ENCODE data around the gene ABTB2.

Gene ABTB2

GRCh38 chr11:34314936-34315335 lies 42.9 kb downstream of the ABTB2 start:
- no peak for DNase-seq (ENCODE audit: low read depth)

GRCh38 chr11:34314176-34314575 lies 43.6 kb downstream of the ABTB2 start:
- no peak for DNase-seq (ENCODE audit: low read depth)

GRCh38 chr11:34313099-34313517 lies 44.7 kb downstream of the ABTB2 start:
- no peak for DNase-seq (ENCODE audit: low read depth)

- no peak for DNase-seq (ENCODE audit: low read depth)
Observed at GRCh38 chr11:34311126-34311525, 46.7 kb downstream of the ABTB2 start.

GRCh38 chr11:34309965-34310364 lies 47.8 kb downstream of the ABTB2 start:
- DNase-seq (ENCODE audit: low read depth), result no peak

GRCh38 chr11:34308913-34309585 lies 48.8 kb downstream of the ABTB2 start:
- peak; percentile 86 for DNase-seq (ENCODE audit: low read depth)

- DNase-seq (ENCODE audit: low read depth), result no peak
Observed at GRCh38 chr11:34308049-34308912, 49.5 kb downstream of the ABTB2 start.

GRCh38 chr11:34305780-34306179 lies 52.0 kb downstream of the ABTB2 start:
- DNase-seq (ENCODE audit: low read depth), result no peak

GRCh38 chr11:34305193-34305592 lies 52.6 kb downstream of the ABTB2 start:
- DNase-seq (ENCODE audit: low read depth), result no peak

- no peak for DNase-seq (ENCODE audit: low read depth)
Observed at GRCh38 chr11:34303028-34303570, 54.7 kb downstream of the ABTB2 start.

- peak; percentile 93 for DNase-seq (ENCODE audit: low read depth)
Observed at GRCh38 chr11:34302046-34302921, 55.5 kb downstream of the ABTB2 start.

GRCh38 chr11:34300926-34301295 lies 56.9 kb downstream of the ABTB2 start:
- DNase-seq (ENCODE audit: low read depth), result no peak

- no peak for DNase-seq (ENCODE audit: low read depth)
Observed at GRCh38 chr11:34300026-34300925, 57.5 kb downstream of the ABTB2 start.

GRCh38 chr11:34299284-34299972 lies 58.4 kb downstream of the ABTB2 start:
- DNase-seq (ENCODE audit: low read depth), result no peak

- no peak for DNase-seq (ENCODE audit: low read depth)
Observed at GRCh38 chr11:34298871-34299270, 58.9 kb downstream of the ABTB2 start.

GRCh38 chr11:34296412-34296811 lies 61.4 kb downstream of the ABTB2 start:
- DNase-seq (ENCODE audit: low read depth), result no peak

GRCh38 chr11:34292546-34292945 lies 65.3 kb downstream of the ABTB2 start:
- no peak for DNase-seq (ENCODE audit: low read depth)

GRCh38 chr11:34292111-34292510 lies 65.7 kb downstream of the ABTB2 start:
- DNase-seq (ENCODE audit: low read depth), result no peak

- no peak for DNase-seq (ENCODE audit: low read depth)
Observed at GRCh38 chr11:34290926-34291325, 66.9 kb downstream of the ABTB2 start.

- DNase-seq (ENCODE audit: low read depth), result no peak
Observed at GRCh38 chr11:34288492-34288891, 69.3 kb downstream of the ABTB2 start.
